ENCODE data around the gene OSM.

The OSM gene

GRCh38 chr22:30297276-30297990 lies 30.8 kb upstream of the OSM start:
- no peak for DNase-seq

DNA sequence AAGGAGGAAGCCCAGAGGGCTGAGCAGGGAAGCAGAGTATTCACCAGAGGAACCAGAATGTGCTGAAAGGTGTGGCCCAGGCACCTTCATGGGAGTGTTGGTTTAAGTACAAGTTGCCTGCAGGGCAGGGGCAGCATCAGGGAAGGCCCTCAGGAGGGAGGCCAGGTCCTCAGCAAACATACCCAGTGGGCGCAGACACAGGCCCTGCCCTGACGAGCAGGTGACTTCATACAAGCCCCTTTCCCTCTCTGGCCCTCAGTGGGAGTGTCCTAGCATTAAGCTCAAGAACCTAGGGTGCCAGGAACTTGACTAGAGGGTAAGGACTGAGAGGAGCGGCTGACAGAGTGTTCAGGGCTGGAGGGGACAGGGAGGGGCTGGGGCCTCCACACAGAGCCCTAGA lies 30.2 kb upstream of the OSM start:
- DNase-seq: no peak

DNA sequence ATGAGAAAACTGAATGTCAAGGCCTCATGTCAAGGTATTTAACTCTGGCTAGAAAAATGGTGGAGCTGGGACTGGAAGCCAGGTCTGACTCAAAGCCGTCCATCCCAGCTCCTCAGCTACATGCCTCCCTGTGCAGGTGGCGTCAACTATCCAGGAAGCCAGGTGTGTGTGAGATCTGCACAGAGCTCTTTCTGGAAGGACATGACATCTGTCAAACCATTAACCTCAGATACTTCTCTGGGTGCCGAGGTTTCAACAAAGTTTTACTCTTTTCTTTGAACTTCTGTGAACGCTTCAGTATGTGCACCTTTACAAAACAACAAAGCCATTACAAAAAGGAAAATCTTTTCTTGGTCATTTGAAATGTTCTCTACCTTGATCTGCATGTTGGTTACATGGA lies 29.7 kb upstream of the OSM start:
- DNase-seq: no peak

DNA sequence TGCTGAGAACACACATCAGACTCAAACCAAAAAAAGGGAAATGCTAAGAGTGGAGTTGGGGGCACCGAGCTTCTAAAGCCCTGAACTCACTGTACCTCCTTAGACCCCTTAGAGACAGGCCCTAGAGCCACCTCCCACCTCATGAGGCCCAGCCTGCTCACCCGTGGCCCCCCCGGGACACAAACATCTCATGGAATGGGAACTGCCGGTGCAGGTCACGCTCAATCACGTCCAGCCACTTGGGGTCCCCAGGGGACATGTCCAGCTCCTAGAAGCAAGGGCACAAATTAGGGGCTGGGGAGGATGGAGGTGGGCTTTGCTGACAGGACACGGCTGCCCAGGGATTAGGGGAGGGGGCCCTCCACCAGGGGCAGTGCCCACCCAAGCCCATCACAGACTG lies 28.9 kb upstream of the OSM start:
- DNase-seq: no peak

DNA sequence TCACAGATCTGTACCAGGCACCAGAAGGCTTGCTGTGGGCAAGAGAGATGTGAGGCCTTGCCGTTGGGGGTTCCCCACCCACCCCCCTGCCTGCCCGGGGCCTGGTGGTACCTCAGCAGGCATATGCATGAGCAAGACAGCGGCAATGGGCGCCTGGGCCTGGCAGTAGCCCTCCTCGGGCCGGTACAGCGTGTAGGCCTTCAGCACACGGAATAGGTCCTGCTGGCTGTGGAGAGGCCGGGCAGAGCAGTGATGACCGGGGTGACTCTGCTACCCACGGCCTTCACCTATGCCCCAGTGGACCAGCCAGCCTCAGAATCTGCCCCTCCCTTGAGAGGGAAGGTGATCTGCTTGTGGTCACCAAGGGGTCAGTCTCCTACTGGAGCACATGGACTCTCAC lies 28.2 kb upstream of the OSM start:
- no peak for DNase-seq

GRCh38 chr22:30294066-30294465 lies 27.4 kb upstream of the OSM start:
- DNase-seq: no peak

- DNase-seq: no peak
Measured at GRCh38 chr22:30293026-30293425, 26.4 kb upstream of the OSM start.

DNA sequence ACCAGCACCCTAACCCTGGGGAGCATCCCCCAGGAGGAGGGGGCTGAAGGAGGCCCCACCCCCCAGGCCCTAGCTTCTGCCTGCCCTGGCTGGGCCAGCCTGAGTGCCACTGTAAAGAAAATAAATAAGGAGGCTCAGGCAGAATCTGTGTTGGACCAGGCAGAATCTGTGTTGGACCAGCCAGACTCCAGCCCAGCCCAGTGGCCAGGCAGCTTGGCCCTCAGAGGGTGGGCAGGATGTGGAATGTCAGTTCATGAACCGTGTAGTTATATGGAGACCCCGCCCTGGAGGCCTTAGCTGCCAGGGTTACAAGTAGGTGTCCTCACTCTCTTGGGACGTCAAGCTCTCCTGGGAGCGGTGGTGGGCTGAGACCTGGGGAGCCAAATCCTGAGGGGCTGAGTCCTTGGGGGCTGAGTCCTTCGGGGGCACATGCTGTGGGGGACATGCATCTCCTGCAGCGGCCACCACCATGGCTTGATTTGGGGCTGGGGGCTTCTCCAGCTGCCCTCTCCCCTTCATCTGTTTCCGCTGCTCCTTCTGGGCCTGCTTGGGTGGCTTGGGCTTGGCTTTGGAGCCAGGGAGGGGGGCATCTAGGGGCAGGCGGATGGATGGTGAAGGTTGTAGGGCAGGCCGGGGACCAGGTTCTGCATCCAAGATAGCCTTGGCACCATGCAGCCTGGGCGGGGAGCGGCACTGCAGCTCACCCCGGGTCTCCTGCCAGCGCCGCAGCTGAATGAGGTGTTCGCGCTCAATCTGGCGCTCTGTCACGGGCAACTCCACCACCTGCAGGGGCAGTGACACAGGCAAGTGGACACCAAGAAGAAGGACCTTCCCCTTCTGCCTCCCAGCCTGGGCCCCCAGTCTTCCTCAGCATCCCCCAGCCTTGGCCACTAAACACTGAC lies 25.7 kb upstream of the OSM start:
- DNase-seq: peak in 1 of 2 experiments; percentile 6

DNA sequence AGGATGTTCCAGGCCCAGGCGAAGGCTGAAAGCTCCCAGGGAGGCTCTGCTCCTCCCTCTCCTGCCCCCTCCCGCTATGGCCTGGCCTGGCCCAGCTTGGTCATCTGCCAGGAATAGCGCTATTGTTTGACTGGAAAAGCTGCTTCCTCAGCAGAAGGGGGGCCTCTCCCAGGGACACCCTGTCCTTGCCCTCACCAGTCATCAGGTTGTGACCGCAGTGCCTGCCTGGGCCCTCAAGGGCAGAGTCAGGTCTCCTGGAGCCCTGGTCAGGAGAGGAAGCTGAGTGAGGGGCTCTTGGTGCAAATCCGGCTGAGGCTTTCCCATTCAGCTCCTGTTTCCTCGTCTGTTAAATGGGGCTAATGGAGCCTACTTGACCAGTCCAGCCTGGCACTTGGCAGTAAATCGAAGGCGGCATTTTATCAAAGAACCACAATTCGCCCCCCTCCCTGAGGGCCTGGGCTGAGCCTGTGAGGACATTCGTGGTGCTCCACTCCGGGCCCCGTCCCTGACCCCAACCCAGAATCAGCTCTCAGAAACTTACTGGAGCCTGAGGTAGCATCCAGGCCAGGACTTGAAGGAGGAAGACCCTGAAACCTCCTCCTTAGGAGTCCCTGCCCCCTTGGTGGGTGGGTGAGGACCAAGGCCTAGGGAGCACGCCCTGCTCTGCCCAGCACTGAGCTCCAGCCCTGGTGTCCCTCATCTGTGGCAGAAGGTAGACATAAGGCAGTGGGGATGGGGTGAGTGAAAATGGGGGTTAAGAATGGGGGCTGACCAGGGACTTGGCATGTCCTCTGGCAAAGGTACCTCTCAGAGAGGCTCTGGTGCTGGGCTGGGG lies 24.6 kb upstream of the OSM start:
- no peak for DNase-seq

DNA sequence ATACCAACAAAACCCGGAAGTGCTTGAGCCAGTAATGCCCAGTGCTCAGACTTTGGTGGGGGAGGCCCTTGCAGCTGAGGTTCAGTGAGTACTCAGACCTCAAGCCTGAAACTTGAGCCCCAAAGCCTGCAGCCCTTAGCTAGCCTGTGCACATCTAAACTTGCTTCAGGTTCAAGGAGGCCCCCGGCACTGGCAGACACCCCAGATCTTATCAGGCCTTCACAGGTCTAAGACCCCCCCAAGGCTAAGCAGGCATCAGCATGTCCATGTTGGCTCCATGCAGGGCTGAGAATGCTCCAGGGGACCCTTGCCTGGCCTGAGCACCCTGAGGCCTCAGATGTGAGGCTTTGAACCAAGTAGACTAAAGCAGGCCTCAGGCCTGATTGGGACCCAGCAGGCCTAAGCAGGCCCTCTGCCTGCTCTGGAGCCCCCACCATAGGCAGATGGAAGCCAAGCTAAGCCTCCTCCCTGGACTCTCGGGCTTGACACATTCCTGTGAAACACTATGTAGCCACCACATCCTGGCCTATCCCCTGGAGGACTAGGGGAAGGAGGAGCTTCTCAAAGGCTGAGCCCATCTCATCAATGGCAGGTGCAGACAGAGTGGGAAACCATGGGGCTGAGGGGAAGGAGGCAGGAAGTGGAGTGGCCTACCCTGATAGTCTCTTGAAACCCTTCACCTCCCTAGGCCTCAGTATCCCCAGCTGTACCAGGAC lies 23.8 kb upstream of the OSM start:
- no peak for DNase-seq

- no peak for DNase-seq
Measured at GRCh38 chr22:30289980-30290313, 23.3 kb upstream of the OSM start.

DNA sequence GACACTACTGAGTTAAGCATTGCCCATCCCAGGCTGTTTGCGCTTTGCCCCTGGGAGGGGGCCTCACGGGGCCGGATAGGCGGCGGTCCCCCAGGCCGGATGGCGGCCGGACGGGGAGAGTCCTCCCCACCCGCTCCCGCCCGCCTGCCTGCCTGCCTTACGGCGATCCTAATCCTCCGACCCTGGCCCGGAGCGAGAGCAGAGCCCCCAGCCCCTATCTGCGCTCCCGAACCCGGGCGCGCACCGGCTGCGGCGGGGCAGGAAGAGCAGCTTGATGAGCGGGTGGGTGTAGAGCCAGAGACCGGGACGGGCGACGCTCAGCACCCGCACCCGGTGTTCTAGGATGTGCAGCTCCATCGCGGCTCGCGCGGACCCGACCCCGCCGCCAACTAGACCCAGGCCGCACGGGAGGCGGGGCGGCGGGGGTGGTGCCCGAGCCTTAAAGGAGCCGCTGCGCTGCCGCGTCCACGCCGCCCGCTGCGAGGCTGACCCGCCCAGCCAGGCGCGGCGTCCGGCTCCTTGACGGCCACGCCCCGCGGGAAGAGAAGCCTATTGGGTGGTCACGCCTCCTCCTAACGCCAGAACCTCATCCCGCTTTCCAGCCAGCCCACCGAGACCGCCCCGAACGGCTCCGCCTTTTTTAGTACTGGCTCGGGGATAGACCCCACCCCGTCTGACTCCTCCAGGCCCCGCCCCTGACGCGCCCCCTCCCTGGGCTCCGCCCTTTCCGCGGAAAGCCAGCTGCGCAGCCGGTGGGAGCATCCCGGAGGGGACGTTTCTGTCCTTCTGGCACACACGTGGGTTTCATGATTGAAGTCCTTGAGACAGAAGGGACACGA lies 22.7 kb upstream of the OSM start, which contains the start of gene CASTOR1:
Gene CASTOR1 (minus strand): TSS at position 365 of the 839 bp plus-strand sequence. CDS start 8 bp downstream, at position 357.
- DNase-seq: peak; percentile 34 to 44

- no peak for DNase-seq
Measured at GRCh38 chr22:30288419-30289140, 21.9 kb upstream of the OSM start.

DNA sequence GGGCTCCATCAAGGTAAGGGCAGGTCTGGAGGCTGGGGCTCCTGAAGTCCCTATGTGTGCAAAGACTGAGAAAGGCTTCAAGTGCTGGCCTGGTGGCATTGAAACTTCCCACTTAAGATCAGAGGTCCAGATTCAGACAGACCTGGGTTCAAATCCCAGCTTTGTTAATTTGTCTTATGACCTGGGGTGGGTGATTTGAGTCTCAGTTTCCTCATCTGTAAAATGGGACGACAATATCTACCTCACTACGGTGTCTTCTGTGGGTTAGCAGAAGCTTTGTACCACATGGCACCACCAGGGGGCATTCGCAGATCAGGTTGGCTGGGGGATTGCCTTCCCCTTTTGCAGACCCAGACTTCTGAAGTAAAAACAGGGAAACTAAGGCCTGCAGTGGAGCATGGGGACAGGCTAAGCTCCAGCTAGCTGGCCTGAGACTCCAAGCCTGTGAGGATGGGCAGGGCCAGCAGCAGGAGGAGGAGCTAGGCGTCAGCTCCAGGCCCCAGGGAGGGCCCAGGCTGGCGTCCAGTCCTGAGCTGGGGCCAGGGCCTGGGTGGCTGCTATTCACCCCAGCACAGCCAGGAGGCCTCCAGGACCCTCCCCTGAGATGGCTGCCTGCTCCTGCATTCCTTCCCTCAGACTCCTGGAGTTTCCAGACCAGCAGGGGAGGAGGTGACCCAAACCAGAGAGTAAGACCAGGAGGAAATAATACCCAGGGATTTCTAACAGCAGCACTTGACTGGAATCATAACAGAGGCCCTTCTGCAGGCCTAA lies 21.2 kb upstream of the OSM start:
- no peak for DNase-seq

- no peak for DNase-seq
Measured at GRCh38 chr22:30286813-30287647, 20.4 kb upstream of the OSM start.

DNA sequence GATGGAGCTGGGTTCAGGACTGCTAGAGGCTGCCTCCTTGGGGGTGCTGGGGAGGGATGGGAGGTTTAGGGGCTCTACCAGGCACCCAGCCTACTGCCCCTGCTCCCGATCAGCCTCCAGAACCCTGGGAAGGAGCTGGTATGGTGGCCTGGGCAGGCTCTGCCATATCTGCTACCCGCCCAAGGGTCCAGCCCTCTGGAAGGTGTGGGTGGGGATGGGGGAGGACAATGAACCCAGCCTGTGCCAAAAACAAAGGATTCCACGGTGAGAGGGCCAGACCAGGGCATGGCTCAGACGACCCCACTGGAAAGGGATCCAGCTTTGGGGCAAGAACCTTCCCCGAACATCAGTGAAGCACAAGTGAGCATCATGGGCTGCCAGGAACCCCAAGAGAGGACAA lies 19.7 kb upstream of the OSM start:
- DNase-seq: no peak

DNA sequence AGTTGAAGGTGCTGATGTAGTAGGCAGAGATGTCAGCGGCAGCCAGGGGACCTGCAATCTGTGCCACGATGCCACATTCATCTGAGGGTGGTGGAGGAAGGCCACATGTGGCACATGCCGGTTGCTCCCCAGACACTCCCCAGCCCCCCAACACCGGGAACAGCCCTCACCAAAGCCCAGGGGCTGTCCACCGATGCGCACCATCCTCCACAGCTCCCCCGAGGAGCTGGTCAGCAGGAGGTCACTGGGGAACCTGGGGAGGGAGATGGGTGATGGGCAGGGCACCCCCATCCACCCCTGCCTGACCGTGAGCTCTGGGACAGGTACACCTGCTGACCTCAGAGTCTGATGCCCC lies 19.2 kb upstream of the OSM start:
- DNase-seq: no peak

DNA sequence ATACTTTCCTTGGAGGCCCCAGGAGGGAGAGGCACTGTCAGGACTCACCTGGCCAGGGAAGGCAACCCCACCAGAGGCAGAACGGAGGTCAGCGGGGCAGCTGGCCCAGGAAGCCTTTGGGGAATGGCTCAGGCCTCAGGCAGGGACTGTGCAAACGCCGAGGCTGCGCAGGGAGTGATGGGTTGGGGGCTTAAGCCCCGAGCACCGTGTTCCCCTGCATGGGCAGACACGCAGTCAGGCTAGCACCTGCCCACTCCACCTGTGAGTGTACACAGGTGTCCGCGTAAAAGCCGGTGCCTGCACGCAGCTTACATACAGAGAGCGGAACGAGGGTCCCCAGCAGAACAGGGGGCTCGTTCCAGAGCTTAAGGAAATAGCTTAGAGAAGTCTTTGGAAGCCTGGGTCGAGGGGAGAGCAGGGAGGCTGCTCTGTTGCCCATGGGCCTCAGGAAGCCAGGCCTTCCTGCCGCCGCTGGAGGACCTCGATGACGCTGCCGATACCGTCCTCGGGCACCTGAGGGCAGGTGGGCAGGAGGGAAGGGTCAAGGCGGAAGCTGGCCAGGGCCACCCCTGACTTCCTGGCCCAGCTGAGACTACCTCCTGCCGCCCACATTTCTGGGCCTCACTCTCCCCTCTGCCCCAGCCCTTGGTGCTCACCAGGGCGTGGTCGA lies 18.7 kb upstream of the OSM start:
- no peak for DNase-seq

GRCh38 chr22:30284666-30285065 lies 18.0 kb upstream of the OSM start:
- no peak for DNase-seq

All from cerebellar nuclear complex (tissue), 1 donor.